CD8-positive, alpha-beta memory T cell (primary cell): ENCODE data around the gene XRCC2. TPM values are rescaled to one million over a fixed set of nuclear protein-coding genes. Genes with fewer than 3 reads are reported as not detected.
A peak's percentile ranks its signal among the peaks of the same experiment; 100 is the strongest.
"Not testable (repeated sequence)": the region's sequence is repeated elsewhere in the genome, so short reads cannot be mapped to it uniquely, and the experiment has no call there.

Experiments used
- CTCF ChIA-PET: fragments of 350-600 bp; sonication (Branson Sonifier 250); formaldehyde crosslinking; loops from one replicate; lab custom pipeline; 2021; ENCODE audit warnings: antibody characterized with exemption; lab: Charles Lee
- POLR2A ChIA-PET: fragments of 350-600 bp; sonication (Branson Sonifier 250); formaldehyde crosslinking; loops from one replicate; lab custom pipeline; 2021; ENCODE audit warnings: antibody characterized with exemption; lab: Charles Lee
- DNase-seq, 5 donors: peaks; one replicate each; pipeline versions ENCODE4 v3.0.0 to v3.0.0-alpha.2; 2020 to 2022; ENCODE audit warnings: mixed read lengths in 1 of 5
- H3K27ac ChIP-seq: one replicate; pipeline ENCODE4 v1.7.0; 2013; ENCODE audit warnings: low read depth, mild to moderate bottlenecking, low read length, moderate library complexity
- H3K27me3 ChIP-seq: 2 replicates; pipeline ENCODE4 v1.7.0; 2013; ENCODE audit warnings: low read length, mild to moderate bottlenecking; ENCODE audit not compliant: insufficient read depth, poor library complexity, severe bottlenecking
- H3K36me3 ChIP-seq: 2 replicates; pipeline ENCODE4 v1.7.0; 2013; ENCODE audit warnings: mild to moderate bottlenecking, low read length, moderate library complexity; ENCODE audit not compliant: insufficient read depth
- H3K4me1 ChIP-seq: 2 replicates; pipeline ENCODE4 v1.7.0; 2013; ENCODE audit warnings: mild to moderate bottlenecking, low read length, moderate library complexity; ENCODE audit not compliant: insufficient read depth
- H3K4me3 ChIP-seq: 2 replicates; pipeline ENCODE4 v1.7.0; 2013; ENCODE audit warnings: mild to moderate bottlenecking, low read length
- H3K9me3 ChIP-seq: 2 replicates; pipeline ENCODE4 v1.7.0; 2013; ENCODE audit warnings: mild to moderate bottlenecking, low read length
- H3K27ac Mint-ChIP-seq, 8 donors: one replicate each; pipeline ENCODE4 v1.8.0; 2020 to 2021; ENCODE audit warnings: mixed read lengths in 8 of 8, mild to moderate bottlenecking in 6 of 8, inconsistent platforms in 3 of 8, moderate library complexity in 3 of 8
- H3K27me3 Mint-ChIP-seq, 2 donors: one replicate each; pipeline ENCODE4 v1.8.0; 2020 to 2021; ENCODE audit warnings: mixed read lengths in 2 of 2, mild to moderate bottlenecking in 1 of 2, moderate library complexity in 1 of 2
- H3K36me3 Mint-ChIP-seq, 3 donors: one replicate each; pipeline ENCODE4 v1.8.0; 2020 to 2021; ENCODE audit warnings: mixed read lengths in 3 of 3, inconsistent platforms in 1 of 3, mild to moderate bottlenecking in 1 of 3
- H3K4me1 Mint-ChIP-seq, 3 donors: one replicate each; pipeline ENCODE4 v1.8.0; 2020 to 2021; ENCODE audit warnings: mixed read lengths in 3 of 3, inconsistent platforms in 1 of 3, mild to moderate bottlenecking in 1 of 3
- H3K4me3 Mint-ChIP-seq, 7 donors: one replicate each; pipeline ENCODE4 v1.8.0; 2020 to 2021; ENCODE audit warnings: mixed read lengths in 7 of 7, mild to moderate bottlenecking in 6 of 7, moderate library complexity in 4 of 7, inconsistent platforms in 2 of 7
- H3K9me3 Mint-ChIP-seq, 5 donors: one replicate each; pipeline ENCODE4 v1.8.0; 2020 to 2022; ENCODE audit warnings: mixed read lengths in 5 of 5, mild to moderate bottlenecking in 3 of 5, moderate library complexity in 2 of 5, inconsistent platforms in 1 of 5
- polyA plus RNA-seq: library from polyadenylated mRNA; unstranded; fragments of 300-500 nt; fragmentation: Illumina TruSeq; gene quantifications from one replicate; pipeline ENCODE4 v1.2.3, GENCODE V29; 2021
- total RNA-seq, 2 experiments: library from RNA; stranded (reverse); gene quantifications; one replicate each; pipeline ENCODE4 v1.2.3, GENCODE V29; 2021

XRCC2 gene
- total and polyA plus RNA-seq, 3 experiments from 2014 or later = 0.26 to 15.8 (median 14.8) TPM

GRCh38 chr7:152661479-152661878 lies 14.5 kb downstream of the XRCC2 start:
- Histone ChIP-seq H3K27ac (no peak overlapping the region), H3K4me1 (no peaks in the 10 kb centered on the region), H3K27me3 (no peaks in the 10 kb centered on the region), H3K36me3 (no peaks in the 10 kb centered on the region), H3K4me3 (no peak overlapping the region), H3K9me3 (no peaks in the 10 kb centered on the region)
- no peaks in the 10 kb centered on the region for H3K27me3 Mint-ChIP-seq
- no peaks in the 10 kb centered on the region for H3K9me3 Mint-ChIP-seq
- H3K27ac Mint-ChIP-seq = peak overlapping the region in 1 of 8 donors; percentile 0
- POLR2A ChIA-PET = no interaction called here
- H3K4me3 Mint-ChIP-seq = no peak overlapping the region
- CTCF ChIA-PET = no interaction called here
- DNase-seq = no peak
- H3K4me1 Mint-ChIP-seq = no peaks in the 10 kb centered on the region
- peaks cover 0 to 1% (median 0%) of the 10 kb centered on the region in 3 donors for H3K36me3 Mint-ChIP-seq

DNA sequence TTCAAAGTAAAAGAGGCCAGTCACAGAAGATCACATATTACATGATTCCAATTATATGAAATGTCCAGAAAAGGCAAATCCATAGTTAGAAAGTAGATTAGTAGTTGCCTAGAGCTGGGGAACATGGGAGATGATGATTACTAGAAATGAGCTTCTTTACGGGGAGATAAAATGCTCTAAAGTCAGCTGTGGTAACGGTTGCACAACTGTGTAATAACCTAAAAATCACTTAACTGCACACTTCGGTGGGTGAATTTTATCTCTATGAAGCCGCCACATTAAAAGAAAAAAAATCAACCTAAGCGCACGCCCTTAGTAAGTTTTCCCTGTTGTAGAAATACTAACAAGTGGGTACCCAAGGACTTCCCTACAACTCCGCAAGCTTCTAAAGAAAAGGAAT lies 15.9 kb downstream of the XRCC2 start:
- DNase-seq = no peak
- CTCF ChIA-PET = interaction anchor here (0.8 kb wide), 1 partner anchor 9 kb away, joined by 3 read pairs; no protein-coding TSS in a partner anchor

DNA sequence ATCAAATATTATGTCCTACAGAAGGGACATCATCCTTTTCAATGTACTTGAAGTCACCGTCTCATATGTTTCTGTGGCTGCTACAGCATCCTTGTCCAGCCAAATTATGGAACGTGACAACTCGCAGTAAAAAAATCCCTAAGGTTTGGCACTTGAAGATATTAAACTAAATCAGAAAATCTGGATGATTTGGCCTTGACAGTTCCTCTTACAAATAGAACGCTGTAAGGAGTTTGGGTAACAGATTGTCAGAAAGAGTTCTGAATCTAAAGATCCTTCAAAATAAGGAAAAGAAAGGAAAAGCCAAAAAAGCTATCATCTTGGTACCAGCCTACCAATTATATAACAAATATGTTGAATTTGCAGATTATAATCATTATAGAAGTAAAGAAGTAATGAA lies 21.0 kb downstream of the XRCC2 start:
- H3K4me3 Mint-ChIP-seq = no peak overlapping the region
- Histone ChIP-seq H3K27ac (no peak overlapping the region), H3K4me3 (no peak overlapping the region), H3K4me1 (no peaks in the 10 kb centered on the region), H3K9me3 (no peaks in the 10 kb centered on the region), H3K27me3 (no peaks in the 10 kb centered on the region), H3K36me3 (no peaks in the 10 kb centered on the region)
- POLR2A ChIA-PET = no interaction called here
- no peak for DNase-seq
- H3K36me3 Mint-ChIP-seq = no peaks in the 10 kb centered on the region
- CTCF ChIA-PET = no interaction called here
- H3K4me1 Mint-ChIP-seq = no peaks in the 10 kb centered on the region
- no peaks in the 10 kb centered on the region for H3K27me3 Mint-ChIP-seq
- no peaks in the 10 kb centered on the region for H3K9me3 Mint-ChIP-seq
- no peak overlapping the region for H3K27ac Mint-ChIP-seq

More for the DNA sequence above, 15.9 kb downstream of the XRCC2 start:
- Histone ChIP-seq H3K9me3 (no peaks in the 10 kb centered on the region), H3K4me1 (no peaks in the 10 kb centered on the region), H3K4me3 (no peak overlapping the region), H3K27ac (no peak overlapping the region), H3K36me3 (no peaks in the 10 kb centered on the region), H3K27me3 (no peaks in the 10 kb centered on the region)
- Mint-ChIP-seq H3K36me3 (peaks cover 0 to 1% (median 0%) of the 10 kb centered on the region in 3 donors), H3K27ac (no peak overlapping the region), H3K27me3 (no peaks in the 10 kb centered on the region), H3K4me3 (no peak overlapping the region), H3K9me3 (no peaks in the 10 kb centered on the region), H3K4me1 (no peaks in the 10 kb centered on the region)
- POLR2A ChIA-PET = no interaction called here

- no peak overlapping the region for H3K4me3 Mint-ChIP-seq
- no peaks in the 10 kb centered on the region for H3K4me1 Mint-ChIP-seq
- Histone ChIP-seq H3K4me3 (no peak overlapping the region), H3K27ac (no peak overlapping the region), H3K9me3 (no peaks in the 10 kb centered on the region), H3K36me3 (no peaks in the 10 kb centered on the region), H3K4me1 (no peaks in the 10 kb centered on the region), H3K27me3 (no peaks in the 10 kb centered on the region)
- H3K9me3 Mint-ChIP-seq = peaks cover 0 to 2% (median 0%) of the 10 kb centered on the region in 5 donors
- no peak overlapping the region for H3K27ac Mint-ChIP-seq
- no peaks in the 10 kb centered on the region for H3K27me3 Mint-ChIP-seq
- peaks cover 0 to 9% (median 2%) of the 10 kb centered on the region in 3 donors for H3K36me3 Mint-ChIP-seq
- ChIA-PET CTCF (no interaction called here), POLR2A (no interaction called here)
- no peak for DNase-seq
Measured at GRCh38 chr7:152649220-152649619, 26.7 kb downstream of the XRCC2 start.

DNA sequence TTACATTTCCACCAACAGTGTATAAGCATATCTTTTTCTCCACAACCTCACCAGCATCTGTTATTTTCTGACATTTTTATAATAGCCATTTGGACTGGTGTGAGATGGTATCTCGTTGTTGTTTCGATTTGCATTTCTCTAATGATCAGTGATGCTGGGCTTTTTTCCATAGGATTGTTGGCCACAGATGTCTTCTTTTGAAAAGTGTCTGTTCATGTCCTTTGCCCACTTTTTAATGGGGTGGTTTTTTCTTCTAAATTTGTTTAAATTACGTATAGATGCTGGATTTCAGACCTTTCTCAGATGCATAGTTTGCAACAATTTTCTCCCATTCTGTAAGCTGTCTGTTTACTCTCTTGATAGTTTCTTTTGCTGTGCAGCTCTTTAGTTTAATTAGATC lies 28.9 kb downstream of the XRCC2 start:
- H3K4me3 Mint-ChIP-seq = no peak overlapping the region
- Histone ChIP-seq H3K27me3 (no peaks in the 10 kb centered on the region), H3K4me1 (no peaks in the 10 kb centered on the region), H3K27ac (no peak overlapping the region), H3K36me3 (no peaks in the 10 kb centered on the region), H3K9me3 (no peaks in the 10 kb centered on the region), H3K4me3 (no peak overlapping the region)
- no peaks in the 10 kb centered on the region for H3K4me1 Mint-ChIP-seq
- POLR2A ChIA-PET = no interaction called here
- peaks cover 0 to 9% (median 2%) of the 10 kb centered on the region in 3 donors for H3K36me3 Mint-ChIP-seq
- H3K27ac Mint-ChIP-seq = no peak overlapping the region
- peaks cover 0 to 2% (median 0%) of the 10 kb centered on the region in 5 donors for H3K9me3 Mint-ChIP-seq
- H3K27me3 Mint-ChIP-seq = no peaks in the 10 kb centered on the region
- no peak for DNase-seq
- CTCF ChIA-PET = no interaction called here

GRCh38 chr7:152646579-152646978 lies 29.4 kb downstream of the XRCC2 start:
- H3K4me1 Mint-ChIP-seq, H3K36me3 Mint-ChIP-seq, H3K27me3 Mint-ChIP-seq, H3K9me3 Mint-ChIP-seq, H3K27ac ChIP-seq, H3K27ac Mint-ChIP-seq, CTCF ChIA-PET, H3K36me3 ChIP-seq, H3K27me3 ChIP-seq, DNase-seq, POLR2A ChIA-PET, H3K4me3 ChIP-seq, H3K9me3 ChIP-seq, H3K4me1 ChIP-seq, H3K4me3 Mint-ChIP-seq: not testable (repeated sequence)

DNA sequence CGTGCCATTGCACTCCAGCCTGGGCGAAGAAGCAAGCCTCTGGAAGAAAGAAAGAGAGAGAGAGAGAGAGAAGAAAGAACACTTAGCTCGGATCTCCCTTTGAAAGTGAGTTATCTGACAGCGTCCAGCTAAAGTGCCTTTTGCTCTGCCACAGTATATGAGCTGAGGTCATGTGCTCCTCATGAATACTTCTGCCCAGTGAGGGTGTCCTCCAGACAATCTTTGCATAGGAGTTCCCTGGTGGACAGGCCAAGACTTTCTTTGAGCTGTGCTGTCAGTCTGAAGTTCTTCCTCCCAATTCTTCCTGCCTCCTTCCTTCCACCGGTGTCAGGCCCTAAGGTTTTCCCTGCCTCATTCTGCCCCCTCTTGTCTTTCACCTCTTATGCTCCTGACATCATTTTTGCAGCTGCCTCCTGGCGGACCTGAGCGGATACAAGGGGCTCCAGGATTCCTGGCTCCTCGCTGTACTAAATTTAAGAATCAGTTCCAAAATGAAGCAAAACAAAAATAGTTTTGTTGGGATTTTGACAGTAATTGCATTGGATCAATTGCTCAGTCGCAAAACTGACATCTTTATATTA lies 31.9 kb downstream of the XRCC2 start:
- peaks cover 0 to 2% (median 0%) of the 10 kb centered on the region in 5 donors for H3K9me3 Mint-ChIP-seq
- CTCF ChIA-PET = no interaction called here
- no peaks in the 10 kb centered on the region for H3K27me3 Mint-ChIP-seq
- H3K4me3 ChIP-seq = no peak overlapping the region
- no peak overlapping the region for H3K27ac ChIP-seq
- H3K4me3 Mint-ChIP-seq = no peak overlapping the region
- no peak for DNase-seq
- H3K36me3 Mint-ChIP-seq = peaks cover 0 to 9% (median 2%) of the 10 kb centered on the region in 3 donors
- no peak overlapping the region for H3K27ac Mint-ChIP-seq
- POLR2A ChIA-PET = no interaction called here
- H3K36me3 ChIP-seq = no peaks in the 10 kb centered on the region
- H3K27me3 ChIP-seq = no peaks in the 10 kb centered on the region
- no peaks in the 10 kb centered on the region for H3K4me1 ChIP-seq
- no peaks in the 10 kb centered on the region for H3K4me1 Mint-ChIP-seq
- no peaks in the 10 kb centered on the region for H3K9me3 ChIP-seq

DNA sequence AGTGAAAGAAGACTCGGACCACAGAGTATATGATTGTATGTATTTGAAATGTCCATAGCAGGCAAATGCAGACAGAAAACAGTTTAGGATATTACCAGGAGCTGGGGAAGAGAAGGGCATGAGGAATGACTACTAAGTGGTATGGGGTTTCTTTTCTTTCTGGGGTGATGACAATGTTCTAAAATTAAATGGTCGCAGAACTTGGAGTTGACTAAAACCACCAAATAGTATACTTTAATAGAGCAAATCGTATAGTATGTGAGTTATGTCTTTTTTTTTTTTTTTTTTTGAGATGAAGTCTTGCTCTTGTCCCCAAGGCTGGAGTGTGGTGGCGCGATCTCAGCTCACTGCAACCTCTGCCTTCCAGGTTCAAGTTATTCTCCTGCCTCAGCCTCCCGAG lies 34.6 kb downstream of the XRCC2 start:
- no peak overlapping the region for H3K27ac Mint-ChIP-seq
- H3K27me3 Mint-ChIP-seq = no peaks in the 10 kb centered on the region
- no peaks in the 10 kb centered on the region for H3K9me3 Mint-ChIP-seq
- H3K27me3 ChIP-seq = no peaks in the 10 kb centered on the region
- H3K36me3 Mint-ChIP-seq = peaks cover 0 to 1% (median 0%) of the 10 kb centered on the region in 3 donors
- no peaks in the 10 kb centered on the region for H3K36me3 ChIP-seq
- ChIA-PET CTCF (no interaction called here), POLR2A (no interaction called here)
- H3K9me3 ChIP-seq = no peaks in the 10 kb centered on the region
- no peak overlapping the region for H3K4me3 ChIP-seq
- no peaks in the 10 kb centered on the region for H3K4me1 ChIP-seq
- no peaks in the 10 kb centered on the region for H3K4me1 Mint-ChIP-seq
- no peak overlapping the region for H3K27ac ChIP-seq
- no peak overlapping the region for H3K4me3 Mint-ChIP-seq
- DNase-seq = no peak
